GM18951 (cell line): ENCODE results near the gene CRYBB1.
"Not testable (repeated sequence)": the region's sequence is repeated elsewhere in the genome, so short reads cannot be mapped to it uniquely, and the experiment has no call there.

Experiments
- POLR2A ChIP-seq: IDR thresholded peaks from 4 replicates; pipeline ENCODE4 v1.6.1; 2011; ENCODE audit warnings: mild to moderate bottlenecking; ENCODE audit not compliant: insufficient read length, insufficient read depth; ENCODE audit errors: extremely low read depth
- in situ Hi-C: fragments of 300-500 bp; cut with MboI; formaldehyde crosslinking; loops from one replicate; pipeline ENCODE4 v1.12.0; 2022; ENCODE audit warnings: low sequenced_read_pairs, mixed read lengths, inconsistent platforms; ENCODE audit not compliant: unreplicated experiment

CRYBB1 gene

DNA sequence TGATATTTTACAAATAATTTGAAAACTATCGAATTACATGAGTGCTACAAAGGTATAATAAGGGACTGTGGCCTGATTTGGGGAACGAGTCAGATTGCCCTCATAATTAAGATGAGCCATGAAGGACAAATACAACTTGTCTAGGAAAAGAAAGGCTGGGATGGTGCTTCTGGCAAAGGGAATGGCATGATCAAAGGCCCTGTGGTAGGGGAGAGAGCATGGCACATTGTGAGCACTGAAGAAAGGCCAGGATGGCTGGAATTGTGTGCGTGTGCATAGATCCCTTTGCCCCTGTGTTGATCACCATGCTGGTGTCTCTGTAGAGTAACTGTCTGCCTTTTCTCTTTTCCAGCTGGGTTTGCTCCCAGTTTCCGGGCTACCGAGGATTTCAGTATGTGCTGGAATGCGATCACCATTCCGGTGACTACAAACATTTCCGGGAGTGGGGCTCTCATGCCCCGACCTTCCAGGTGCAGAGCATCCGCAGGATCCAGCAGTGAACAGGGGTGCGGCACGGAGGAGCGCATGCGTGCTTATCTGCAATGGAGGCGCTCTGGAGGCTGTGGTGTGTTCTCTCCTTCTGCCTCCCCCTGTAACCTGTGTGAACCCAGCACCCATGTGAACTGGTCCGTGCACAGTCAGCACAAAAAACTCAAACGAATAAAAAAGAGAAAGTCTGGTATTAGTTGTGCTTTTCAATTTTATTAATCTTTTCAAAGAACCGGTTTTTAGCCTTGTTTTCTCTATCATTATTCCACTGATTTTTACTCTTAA is 12.3 kb upstream of the CRYBB1 start:
- in situ Hi-C loops: no loop called here
- no peak for TF ChIP-seq POLR2A

- in situ Hi-C loops: no loop called here
- no peak for TF ChIP-seq POLR2A
Observed at GRCh38 chr22:26624803-26625202, 7.0 kb upstream of the CRYBB1 start.

GRCh38 chr22:26623984-26624383 is 6.2 kb upstream of the CRYBB1 start:
- in situ Hi-C loops: no loop called here
- TF ChIP-seq POLR2A: no peak

DNA sequence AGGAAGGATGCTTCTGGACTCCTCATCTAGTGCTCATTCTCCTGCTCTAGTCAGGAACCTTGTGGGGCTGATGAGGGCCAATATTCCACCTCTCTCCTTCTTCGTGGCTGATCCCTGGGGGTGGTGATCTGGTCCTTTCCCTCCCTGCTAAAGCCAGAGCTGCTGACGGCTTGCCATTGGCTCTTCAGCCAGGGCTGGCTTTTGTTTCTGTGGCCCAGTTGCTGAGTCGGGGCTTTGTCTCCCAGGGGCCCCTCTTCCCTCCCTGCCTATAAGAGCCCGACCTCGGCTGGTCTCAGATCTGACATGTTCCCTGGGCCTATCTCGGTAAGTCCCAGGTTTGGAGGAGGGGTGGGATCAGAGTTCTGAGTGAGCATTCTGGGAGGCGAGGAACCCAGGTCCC is 3.8 kb upstream of the CRYBB1 start, which contains the start of gene CRYBA4:
Gene CRYBA4, plus strand, starts transcription at position 301 of the 400 bp plus-strand sequence. CDS start 634 bp downstream, outside the sequence.
- no peak for TF ChIP-seq POLR2A
- in situ Hi-C loops: no loop called here

DNA sequence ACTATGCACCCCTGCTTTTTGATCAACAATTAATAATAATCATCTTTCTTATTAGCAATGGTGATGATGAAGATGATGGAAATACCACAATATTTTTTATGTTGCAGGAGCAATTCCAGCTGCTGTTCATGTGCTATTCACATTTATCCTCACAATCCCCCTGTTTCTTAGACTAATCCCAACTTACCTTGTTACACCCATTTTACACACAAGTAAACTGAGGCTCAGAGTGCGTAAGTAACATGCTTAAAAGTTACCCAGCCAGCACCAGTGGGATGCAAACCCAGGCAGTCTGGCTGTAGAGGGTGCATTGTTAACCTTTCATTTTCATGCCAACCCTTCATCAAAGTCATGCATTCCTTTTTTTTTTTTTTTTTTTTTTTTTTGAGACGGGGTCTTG is 2.4 kb upstream of the CRYBB1 start:
- in situ Hi-C loops: no loop called here
- TF ChIP-seq POLR2A: no peak

DNA sequence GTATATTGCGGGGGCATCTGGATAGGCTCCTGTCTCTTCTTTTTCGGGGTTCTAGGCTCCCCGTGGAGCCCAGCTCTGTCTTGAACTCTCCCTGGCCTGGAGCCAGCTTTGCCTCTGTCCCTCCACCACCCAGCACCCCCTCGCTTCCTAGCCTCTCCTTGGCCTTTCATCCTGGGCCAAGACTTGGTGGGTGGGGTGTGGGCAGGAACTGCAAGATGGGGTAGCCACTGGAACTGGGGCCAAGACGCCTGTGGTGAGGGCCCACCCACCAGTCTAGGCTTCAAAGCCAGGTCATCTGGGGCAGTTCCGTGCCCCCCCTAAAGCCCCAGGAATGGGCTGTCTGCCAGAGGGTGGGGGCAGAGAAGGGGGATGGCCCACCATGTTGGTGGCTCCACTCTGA is 1.7 kb upstream of the CRYBB1 start:
- TF ChIP-seq POLR2A: no peak
- in situ Hi-C loops: no loop called here

DNA sequence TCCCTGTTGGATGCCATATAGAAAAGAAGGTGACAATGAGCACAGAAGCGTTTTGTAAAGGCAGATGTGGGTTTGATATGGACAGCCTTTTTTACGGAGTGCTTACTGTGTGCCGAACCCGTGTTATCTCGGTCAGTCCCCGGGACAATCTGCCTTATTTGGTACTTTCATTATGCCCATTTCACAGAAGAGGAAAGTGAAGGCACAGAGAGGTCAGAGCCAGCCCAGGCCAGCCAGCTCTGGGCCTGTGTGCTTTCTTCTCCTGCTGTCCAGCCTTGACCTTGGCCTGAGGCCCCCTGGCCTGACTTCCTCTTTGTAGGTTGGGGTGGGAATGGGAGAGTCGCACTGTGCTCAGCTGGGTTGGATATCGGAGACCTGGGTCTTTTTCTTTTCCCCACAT is 628 bp upstream of the CRYBB1 start:
- TF ChIP-seq POLR2A: no peak
- in situ Hi-C loops: no loop called here

DNA sequence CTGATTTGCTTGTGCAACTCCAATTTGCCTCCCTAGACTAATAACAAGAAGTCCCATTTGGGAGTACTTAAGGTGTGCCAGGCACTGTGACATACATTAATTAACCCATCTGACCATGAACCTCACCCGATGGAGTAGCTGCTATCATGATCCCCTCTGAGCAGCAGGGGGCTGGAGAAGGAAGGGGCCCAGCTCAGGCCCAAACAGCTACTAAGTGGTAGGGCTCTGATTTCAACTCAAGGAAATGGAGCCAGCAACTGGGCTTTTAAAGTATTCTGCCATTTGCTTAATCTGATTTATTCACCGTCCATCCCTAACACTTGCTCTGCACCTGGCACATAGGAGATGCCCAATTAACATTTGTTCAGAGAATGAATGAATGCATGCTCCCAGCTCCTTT is 1.2 kb downstream of the CRYBB1 start:
- in situ Hi-C loops: no loop called here
- no peak for TF ChIP-seq POLR2A

DNA sequence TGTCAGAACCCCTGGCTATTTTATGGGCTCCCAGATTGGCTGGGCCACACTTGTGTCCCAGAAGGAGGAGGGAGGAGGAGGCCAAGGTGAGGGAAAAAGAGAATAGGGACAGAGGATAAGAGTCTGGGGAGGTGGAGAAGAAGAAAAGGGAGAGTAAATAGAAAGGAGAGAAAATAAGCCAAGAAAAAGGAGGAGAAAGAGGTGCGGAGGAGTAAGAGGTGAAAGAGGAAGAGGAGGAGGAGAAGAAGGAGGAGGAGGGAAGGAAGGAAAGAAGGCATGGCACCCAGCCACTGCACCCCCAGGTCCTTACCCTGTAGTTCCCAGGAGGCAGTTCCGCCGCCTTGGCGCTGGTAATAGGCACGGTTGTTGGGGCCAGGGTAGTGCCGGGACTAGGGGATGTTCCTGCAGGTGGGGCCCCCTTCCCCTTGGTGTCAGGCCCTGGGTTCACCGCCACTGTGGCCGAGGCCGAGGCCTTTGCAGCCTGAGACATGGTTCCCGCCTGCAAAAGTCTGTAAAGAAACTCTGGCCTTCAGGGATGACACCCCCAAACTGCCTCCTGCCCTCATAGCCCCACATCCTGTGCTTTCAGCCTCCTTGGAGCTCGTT is 1.9 kb downstream of the CRYBB1 start:
- in situ Hi-C loops: no loop called here
- no peak for TF ChIP-seq POLR2A

GRCh38 chr22:26615149-26615548 is 2.7 kb downstream of the CRYBB1 start:
- TF ChIP-seq POLR2A: no peak
- in situ Hi-C loops: no loop called here

DNA sequence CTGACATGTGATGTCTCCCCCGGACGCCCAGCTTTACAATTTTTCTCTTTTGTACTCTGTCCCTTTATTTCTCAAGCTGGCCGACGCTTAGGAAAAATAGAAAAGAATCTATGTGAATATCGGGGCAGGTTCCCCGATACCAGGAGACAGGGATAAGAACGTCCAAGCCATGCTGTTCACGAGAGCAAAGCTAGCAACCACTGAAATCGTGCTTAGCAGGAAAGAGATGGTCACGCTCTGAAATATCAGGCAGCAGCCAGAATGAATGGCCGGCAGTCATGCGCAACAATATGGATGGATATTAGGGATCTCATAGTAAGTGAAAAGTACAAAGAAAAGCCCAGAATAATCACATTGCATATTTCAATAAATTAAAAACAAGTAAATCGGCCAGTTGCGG is 3.5 kb downstream of the CRYBB1 start:
- in situ Hi-C loops: no loop called here
- no peak for TF ChIP-seq POLR2A

- in situ Hi-C loops: not testable (repeated sequence)
Observed at GRCh38 chr22:26613753-26614152, 4.1 kb downstream of the CRYBB1 start.

DNA sequence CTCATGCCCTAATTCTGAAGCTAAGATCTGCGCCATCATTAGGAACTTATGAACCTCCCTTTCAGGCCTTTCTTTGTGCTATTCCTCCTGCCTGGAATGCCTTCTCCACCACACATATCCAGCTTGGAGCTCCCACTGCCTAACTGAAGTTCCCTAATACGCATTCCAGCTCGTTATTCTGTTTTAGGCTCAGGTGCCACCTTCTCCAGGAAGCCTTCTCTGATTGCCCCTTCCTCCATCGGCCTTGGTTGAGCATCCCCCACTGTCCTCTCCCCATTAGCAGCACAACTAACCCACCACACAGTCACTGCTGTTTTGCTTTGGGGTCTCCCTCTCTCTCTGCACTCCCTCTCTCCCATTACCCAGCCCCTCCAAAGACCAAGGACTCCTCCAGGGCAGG is 5.2 kb downstream of the CRYBB1 start:
- in situ Hi-C loops: no loop called here
- no peak for TF ChIP-seq POLR2A

- in situ Hi-C loops: no loop called here
- TF ChIP-seq POLR2A: no peak
Observed at GRCh38 chr22:26610996-26611395, 6.8 kb downstream of the CRYBB1 start.

- in situ Hi-C loops: no loop called here
- TF ChIP-seq POLR2A: no peak
Observed at GRCh38 chr22:26610072-26610958, 7.5 kb downstream of the CRYBB1 start.
